HK-2 (cell line): ENCODE results near the gene STX18.

Experiments used
- DNase-seq: peaks from one replicate; pipeline ENCODE4 v3.0.0-alpha.2; 2018; ENCODE audit not compliant: unreplicated experiment

Gene STX18

DNA sequence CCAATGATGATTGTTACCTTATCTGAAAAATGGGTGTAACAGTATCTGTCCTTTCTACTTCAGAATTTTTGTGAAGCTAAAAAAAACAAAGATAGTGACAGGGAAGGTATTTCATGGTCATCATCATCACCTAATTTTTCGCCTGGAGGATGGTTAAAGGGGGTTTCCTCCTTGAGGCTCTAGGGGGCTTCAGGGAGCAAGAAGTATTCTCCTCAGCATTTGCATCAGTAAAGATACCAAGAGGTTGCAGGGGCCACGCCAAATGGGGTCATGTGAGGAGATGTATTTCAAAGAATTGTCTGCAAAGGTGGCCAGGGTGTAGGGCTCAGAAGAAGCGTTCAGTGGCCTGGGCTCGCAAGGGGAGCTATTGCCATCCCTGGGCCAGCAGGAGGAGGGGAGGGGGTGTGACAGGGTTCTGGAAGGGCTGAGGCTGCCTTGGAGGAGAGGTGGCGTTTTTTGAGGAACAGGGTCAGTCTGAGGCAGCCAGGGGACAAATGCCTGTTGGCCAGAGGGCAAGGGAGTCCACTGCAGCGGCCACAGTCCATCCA, 162.2 kb downstream of the STX18 start:
- no peak for DNase-seq

DNA sequence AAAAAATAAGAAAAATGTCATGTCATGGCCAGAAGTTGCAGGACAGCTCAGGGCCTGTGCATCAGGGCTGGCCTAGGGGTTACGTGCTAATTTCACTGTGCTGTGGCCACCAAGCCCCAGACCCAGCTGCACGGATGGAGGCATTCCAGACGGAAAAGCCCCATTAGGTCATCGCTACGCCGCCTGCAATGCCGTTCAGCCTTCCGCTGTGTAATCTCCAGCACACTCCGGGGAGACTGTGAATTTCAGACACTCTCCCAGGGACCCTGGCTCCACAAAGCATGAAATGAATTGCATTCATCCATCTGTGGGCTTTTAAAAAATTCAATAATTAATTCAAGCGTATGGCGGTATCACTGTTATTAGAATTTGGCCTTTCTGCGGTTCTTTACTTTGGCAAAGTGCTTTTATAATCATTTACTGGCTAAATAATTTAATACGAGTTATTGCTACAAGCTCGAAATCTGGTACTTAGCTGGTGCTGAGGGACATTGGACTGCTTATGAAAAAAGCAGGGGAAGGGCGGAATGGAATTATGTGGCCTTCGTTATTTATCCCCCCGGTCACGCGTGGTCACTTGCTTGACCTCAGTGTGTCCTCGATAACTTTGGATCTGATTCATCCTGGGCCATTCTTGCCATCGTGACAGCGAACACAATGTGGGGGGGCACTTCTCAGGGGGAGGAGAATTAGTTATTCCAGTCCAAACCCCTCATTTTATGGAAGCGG, 164.0 kb downstream of the STX18 start:
- DNase-seq, result no peak

DNA sequence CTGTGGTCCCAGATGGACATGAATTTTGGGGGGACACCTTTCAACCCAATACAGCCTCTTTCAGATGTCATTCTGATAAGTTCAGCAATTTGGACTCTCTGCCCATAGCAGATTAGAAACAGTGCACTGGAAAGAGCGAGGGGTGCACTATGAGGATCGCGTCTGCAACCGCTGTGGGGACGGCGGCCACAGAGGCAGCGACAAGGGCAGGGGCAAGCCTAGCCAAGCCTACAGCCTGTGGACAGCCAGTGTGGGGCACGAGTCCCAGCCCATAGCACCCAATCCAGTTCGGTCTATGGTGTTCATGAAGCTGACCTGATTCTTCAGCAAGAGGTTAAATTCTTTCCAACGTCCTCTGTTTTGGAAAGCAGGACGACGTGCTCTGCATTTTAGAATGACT, 164.7 kb downstream of the STX18 start:
- no peak for DNase-seq

- no peak for DNase-seq
Observed at GRCh38 chr4:4376074-4376473, 165.8 kb downstream of the STX18 start.

GRCh38 chr4:4374388-4375098, 167.3 kb downstream of the STX18 start:
- DNase-seq, result no peak
